IMR-90 (cell line): Measurements from ENCODE around the gene GFRA4. TPM values are rescaled to one million over a fixed set of nuclear protein-coding genes. Genes with fewer than 3 reads are reported as not detected.
A peak's percentile ranks its signal among the peaks of the same experiment; 100 is the strongest.

Source experiments
- ATAC-seq: fragments of 200-7000 bp; cut with Tn5 transposase; 2 replicates; pipeline ENCODE4 v1.9.1; 2020; ENCODE audit warnings: low read depth, mild to moderate bottlenecking, moderate library complexity
- BruUV-seq: library from RNA; stranded (reverse); fragments of 400-500 nt; replicated peaks from 2 replicates; lab custom pipeline; 2021; lab: Mats Ljungman, UMichigan
- CTCF ChIA-PET: fragments of 300-600 bp; formaldehyde crosslinking; extraction: SDS; loops from one replicate; lab custom pipeline; 2021; ENCODE audit warnings: antibody characterized with exemption; lab: Yijun Ruan, JAX
- POLR2A ChIA-PET: fragments of 300-600 bp; sonication (Branson Sonifier 250); formaldehyde crosslinking; loops from one replicate; lab custom pipeline; 2022; ENCODE audit warnings: antibody characterized with exemption; ENCODE audit not compliant: unreplicated experiment; lab: Charles Lee
- DNase-seq: peaks from one replicate; pipeline ENCODE4 v3.0.0; 2013
- H2AFZ ChIP-seq: replicated peaks from 2 replicates; pipeline ENCODE3; 2013; ENCODE audit warnings: low read length, mild to moderate bottlenecking; ENCODE audit not compliant: poor library complexity
- H2AK5ac ChIP-seq: 2 replicates; pipeline ENCODE4 v1.6.1; 2013; ENCODE audit warnings: low read depth, low read length, inconsistent platforms
- H2AK9ac ChIP-seq: replicated peaks from 2 replicates; pipeline ENCODE3; 2013; ENCODE audit warnings: mild to moderate bottlenecking, low read depth, low read length, moderate library complexity; ENCODE audit not compliant: poor library complexity
- H2BK120ac ChIP-seq: 2 replicates; pipeline ENCODE4 v1.6.1; 2013; ENCODE audit warnings: low read depth, low read length, inconsistent platforms
- H2BK15ac ChIP-seq: 3 replicates; pipeline ENCODE4 v1.6.1; 2013; ENCODE audit warnings: low read depth, low read length, inconsistent platforms
- H2BK20ac ChIP-seq: 2 replicates; pipeline ENCODE4 v1.6.1; 2013; ENCODE audit warnings: low read depth, mild to moderate bottlenecking, inconsistent platforms, low read length, moderate library complexity
- H2BK5ac ChIP-seq: 2 replicates; pipeline ENCODE4 v1.6.1; 2013; ENCODE audit warnings: mild to moderate bottlenecking, low read depth, low read length, inconsistent platforms; ENCODE audit not compliant: poor library complexity, severe bottlenecking
- H3K14ac ChIP-seq: replicated peaks from 2 replicates; pipeline ENCODE4 v1.6.1; 2013; ENCODE audit warnings: low read depth, low read length, inconsistent platforms
- H3K18ac ChIP-seq: 2 replicates; pipeline ENCODE4 v1.6.1; 2013; ENCODE audit warnings: low read depth, low read length, control low read depth
- H3K23ac ChIP-seq: 2 replicates; pipeline ENCODE4 v1.6.1; 2013; ENCODE audit warnings: low read depth, low read length, inconsistent platforms
- H3K27ac ChIP-seq: 2 replicates; pipeline ENCODE4 v1.5.1; 2013; ENCODE audit warnings: mild to moderate bottlenecking, control low read depth, low read length; ENCODE audit not compliant: insufficient read depth
- H3K27me3 ChIP-seq: 2 replicates; pipeline ENCODE4 v1.6.1; 2013; ENCODE audit warnings: low read length; ENCODE audit not compliant: control insufficient read depth, insufficient read depth
- H3K36me3 ChIP-seq: 2 replicates; pipeline ENCODE4 v1.6.1; 2013; ENCODE audit warnings: low read length, mixed read lengths; ENCODE audit not compliant: control insufficient read depth, insufficient read depth
- H3K4ac ChIP-seq: 2 replicates; pipeline ENCODE4 v1.6.1; 2013; ENCODE audit warnings: low read depth, low read length, inconsistent platforms
- H3K4me1 ChIP-seq: 2 replicates; pipeline ENCODE4 v1.6.1; 2013; ENCODE audit warnings: low read length, mixed read lengths; ENCODE audit not compliant: control insufficient read depth, insufficient read depth
- H3K4me2 ChIP-seq: 2 replicates; pipeline ENCODE4 v1.6.1; 2013; ENCODE audit warnings: low read depth, mild to moderate bottlenecking, control low read depth, low read length, moderate library complexity
- H3K4me3 ChIP-seq: 2 replicates; pipeline ENCODE4 v1.5.1; 2013; ENCODE audit warnings: low read depth, mild to moderate bottlenecking, control low read depth, low read length, moderate library complexity; ENCODE audit not compliant: insufficient read depth
- H3K56ac ChIP-seq: 2 replicates; pipeline ENCODE4 v1.6.1; 2013; ENCODE audit warnings: low read length, inconsistent platforms; ENCODE audit not compliant: insufficient read depth; ENCODE audit errors: extremely low read depth
- H3K79me1 ChIP-seq, 2 experiments: 2 replicates each; pipeline ENCODE4 v1.6.1; 2013; ENCODE audit warnings: low read length in 2 of 2, inconsistent platforms in 1 of 2, low read depth in 1 of 2
- H3K9ac ChIP-seq: 2 replicates; pipeline ENCODE4 v1.6.1; 2013; ENCODE audit warnings: low read depth, low read length, control low read depth
- H3K9me1 ChIP-seq: 2 replicates; pipeline ENCODE4 v1.6.1; 2013; ENCODE audit warnings: low read length, inconsistent platforms; ENCODE audit not compliant: insufficient read depth
- H3K9me3 ChIP-seq: 2 replicates; pipeline ENCODE4 v1.6.1; 2013; ENCODE audit warnings: low read length; ENCODE audit not compliant: control insufficient read depth, insufficient read depth
- H4K20me1 ChIP-seq: 2 replicates; pipeline ENCODE4 v1.6.1; 2013; ENCODE audit warnings: low read length, inconsistent platforms; ENCODE audit not compliant: insufficient read depth
- H4K5ac ChIP-seq: 2 replicates; pipeline ENCODE4 v1.6.1; 2013; ENCODE audit warnings: mild to moderate bottlenecking, low read depth, low read length, control low read depth
- H4K8ac ChIP-seq, 2 experiments: 2 replicates each; pipeline ENCODE4 v1.6.1; 2013; ENCODE audit warnings: low read depth in 2 of 2, low read length in 2 of 2, control low read depth in 1 of 2, inconsistent platforms in 1 of 2
- H4K91ac ChIP-seq: 2 replicates; pipeline ENCODE4 v1.6.1; 2013; ENCODE audit warnings: low read depth, low read length, inconsistent platforms; ENCODE audit not compliant: insufficient read depth
- BHLHE40 ChIP-seq: fragments of 150-350 bp; IDR thresholded peaks from 2 replicates; pipeline ENCODE4 v1.6.1; 2016; ENCODE audit warnings: mild to moderate bottlenecking, low read depth, low read length
- CEBPB ChIP-seq: IDR thresholded peaks from 2 replicates; pipeline ENCODE4 v1.6.1; 2012; ENCODE audit warnings: low read depth, low read length, improper control_type of control experiment
- MXI1 ChIP-seq: IDR thresholded peaks from 2 replicates; pipeline ENCODE4 v1.6.1; 2012; ENCODE audit warnings: low read depth, mild to moderate bottlenecking, low read length, moderate library complexity, borderline replicate concordance
- WGBS, 2 experiments: methylation state at CpG; one replicate each; pipeline versions ENCODE4 v1.1.5 to v1.1.7; 2013; ENCODE audit warnings: missing lambda C conversion rate in 2 of 2; ENCODE audit not compliant: insufficient read length in 1 of 2; ENCODE audit errors: extremely low coverage in 2 of 2; 5-methylcytosine and 5-hydroxymethylcytosine counted together
- dilution Hi-C: fragments of 300-500 bp; cut with HindIII; formaldehyde crosslinking; loops from one replicate; pipeline ENCODE4 v1.14.3; 2018; ENCODE audit warnings: low sequenced_read_pairs; ENCODE audit not compliant: unreplicated experiment
- in situ Hi-C: fragments of 300-500 bp; cut with MboI; formaldehyde crosslinking; loops from 3 replicates; pipeline ENCODE4 v1.14.3; 2019; ENCODE audit warnings: low sequenced_read_pairs, inconsistent platforms, mixed read lengths
- intact Hi-C: fragments of 100-400 bp; cut with micrococcal nuclease; formaldehyde crosslinking; loops from 2 replicates; pipeline ENCODE4 v1.10.0; 2022
- polyA plus RNA-seq, 3 experiments: library from polyadenylated mRNA; depleted of rRNA; stranded (reverse); fragments of >200 nt; gene quantifications; 2 replicates each; pipeline ENCODE4 v1.2.3, GENCODE V29; 2012; ENCODE audit warnings: low replicate concordance in 1 of 3
- total RNA-seq: library from RNA; depleted of rRNA; stranded (reverse); fragments of >200 nt; gene quantifications from 2 replicates; pipeline ENCODE4 v1.2.3, GENCODE V29; 2012

GFRA4 gene
- total and polyA plus RNA-seq, 2 of the 4 experiments (the other 2 are of a cell fraction): not detected

- peak overlapping the region; percentile 11; the same call in 1 of the 2 replicates for H3K4ac ChIP-seq
- peaks cover 18% of the 10 kb centered on the region for H3K4me1 ChIP-seq
- peak; percentile 68 for ATAC-seq
- WGBS, 2 experiments: 63% methylated on average over 1 of the region's 5 CpGs; no CpG with 5 or more reads in 1 of the 2 experiments
- peak overlapping the region in 1 of 2 experiments; percentile 8; a peak in 1 of 4 replicates for H4K8ac ChIP-seq
- no peak overlapping the region for H3K9ac ChIP-seq
- H3K4me2 ChIP-seq: peak overlapping the region; percentile 46; the same call in 1 of the 2 replicates
- no peak overlapping the region for H2BK120ac ChIP-seq
- no peak overlapping the region for H2BK20ac ChIP-seq
- no peaks in the 10 kb centered on the region for H4K20me1 ChIP-seq
- no peak overlapping the region for H3K14ac ChIP-seq
- H4K5ac ChIP-seq: no peak overlapping the region
- no peak overlapping the region for H3K56ac ChIP-seq
- no peaks in the 10 kb centered on the region for H3K9me3 ChIP-seq
- no peak for TF ChIP-seq MXI1
- peak; percentile 81 for TF ChIP-seq BHLHE40
- TF ChIP-seq CEBPB: peak; percentile 46; the same call in 1 of the 2 replicates
- no peak overlapping the region for H4K91ac ChIP-seq
- no peak overlapping the region for H2AK5ac ChIP-seq
- no peak overlapping the region for H2AK9ac ChIP-seq
- POLR2A ChIA-PET: no interaction called here
- H2AFZ ChIP-seq: no peak overlapping the region
- H3K27me3 ChIP-seq: no peaks in the 10 kb centered on the region
- peaks cover 13% of the 10 kb centered on the region for H3K9me1 ChIP-seq
- H3K79me1 ChIP-seq: no peaks in the 10 kb centered on the region
- in situ Hi-C loops: no loop called here
- BruUV-seq: no TSS peak
- dilution Hi-C loops: no loop called here
- H2BK5ac ChIP-seq: peak overlapping the region; percentile 7
- DNase-seq: peak; percentile 56
- H3K36me3 ChIP-seq: peaks cover 2% of the 10 kb centered on the region; the same call in 1 of the 2 replicates
- H3K23ac ChIP-seq: no peak overlapping the region
- no peak overlapping the region for H3K18ac ChIP-seq
- CTCF ChIA-PET: no interaction called here
- no peak overlapping the region for H3K27ac ChIP-seq
- H2BK15ac ChIP-seq: peak overlapping the region; percentile 11; the same call in 1 of the 3 replicates
- H3K4me3 ChIP-seq: no peak overlapping the region
- intact Hi-C loops: no loop called here
These were observed 48.7 kb downstream of the GFRA4 start for GRCh38 chr20:3614466-3614865.
